ENCODE measurements around the gene ZFAND5.

The ZFAND5 gene, protein sequence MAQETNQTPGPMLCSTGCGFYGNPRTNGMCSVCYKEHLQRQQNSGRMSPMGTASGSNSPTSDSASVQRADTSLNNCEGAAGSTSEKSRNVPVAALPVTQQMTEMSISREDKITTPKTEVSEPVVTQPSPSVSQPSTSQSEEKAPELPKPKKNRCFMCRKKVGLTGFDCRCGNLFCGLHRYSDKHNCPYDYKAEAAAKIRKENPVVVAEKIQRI

GRCh38 chr9:72364679-72365524, at the start of gene ZFAND5:
TSS of gene ZFAND5 (minus strand) at chr9:72365208. CDS start at chr9:72360778, 4,430 bp downstream.
- DNase-seq (ENCODE audit: low read depth in 2 of 2), result peak; percentile 90 to 95

DNA sequence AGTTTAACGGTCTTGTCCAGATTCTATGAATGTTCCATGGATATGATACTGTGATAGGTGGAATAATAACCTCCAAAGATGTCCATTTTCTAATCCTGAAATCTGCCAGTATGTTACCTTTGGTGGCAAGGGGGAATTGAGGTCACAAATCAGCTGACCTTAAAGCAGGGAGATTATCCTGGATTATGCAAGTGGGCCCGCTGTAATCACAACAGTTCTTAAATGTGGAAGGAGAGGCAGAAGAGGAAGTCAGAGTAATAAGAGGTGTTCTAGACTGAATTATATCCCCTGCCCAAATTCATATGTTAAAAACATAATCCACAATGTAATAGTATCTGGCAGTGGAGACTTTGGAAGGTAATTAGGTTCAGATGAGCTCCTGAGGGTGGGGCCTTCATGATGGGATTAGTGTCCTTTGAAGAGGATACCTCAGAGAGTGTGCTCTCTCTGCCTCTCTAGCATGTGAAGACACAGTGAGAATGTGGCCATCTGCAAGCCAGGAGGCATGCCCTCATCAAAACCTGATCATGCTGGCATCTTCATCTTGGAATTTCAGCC, 47.6 kb upstream of the ZFAND5 start:
- DNase-seq (ENCODE audit: low read depth in 2 of 2), result no peak

- DNase-seq (ENCODE audit: low read depth in 2 of 2), result no peak
Measured at GRCh38 chr9:72410214-72410613, 45.2 kb upstream of the ZFAND5 start.

DNA sequence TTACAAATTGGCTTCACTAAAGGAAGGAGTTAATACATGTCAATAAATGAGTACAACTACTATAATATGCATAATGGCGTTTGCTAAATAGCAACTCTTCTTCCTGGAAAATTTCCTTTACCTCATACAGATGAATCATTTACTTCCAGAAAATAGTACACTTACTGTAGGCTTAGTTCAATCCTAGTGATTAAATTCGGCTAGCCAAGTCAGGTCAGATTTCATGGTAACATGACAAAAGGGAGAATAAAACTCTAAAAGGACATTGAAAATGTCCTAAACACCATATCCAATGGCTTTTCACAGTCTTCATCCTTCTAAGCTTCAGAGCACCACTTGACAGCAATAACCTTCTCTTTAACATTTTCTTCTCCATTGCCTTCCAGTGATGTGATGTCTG, 42.1 kb upstream of the ZFAND5 start:
- no peak for DNase-seq (ENCODE audit: low read depth in 2 of 2)

GRCh38 chr9:72402744-72403143, 37.7 kb upstream of the ZFAND5 start:
- no peak for DNase-seq (ENCODE audit: low read depth in 2 of 2)

- no peak for DNase-seq (ENCODE audit: low read depth in 2 of 2)
Measured at GRCh38 chr9:72401396-72401795, 36.4 kb upstream of the ZFAND5 start.

DNA sequence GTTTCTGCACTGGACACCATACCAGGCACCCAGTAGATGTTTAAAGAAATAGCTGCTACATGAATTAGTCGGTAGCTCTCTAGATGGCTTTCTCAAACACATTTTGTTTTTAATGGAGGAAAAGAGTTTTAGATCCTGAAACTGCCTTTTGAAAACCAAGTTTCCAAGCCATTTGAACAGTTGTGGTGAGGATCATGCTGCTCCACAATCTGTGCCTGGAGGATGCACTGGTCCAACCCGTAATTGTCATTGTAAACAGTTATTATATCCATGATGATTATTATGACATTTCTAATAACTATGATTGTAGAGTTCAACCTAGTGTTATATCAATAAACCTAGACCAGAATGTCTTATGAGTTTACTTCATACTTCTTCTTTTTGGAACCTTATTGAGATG, 35.9 kb upstream of the ZFAND5 start:
- no peak for DNase-seq (ENCODE audit: low read depth in 2 of 2)

GRCh38 chr9:72399391-72399790, 34.4 kb upstream of the ZFAND5 start:
- DNase-seq (ENCODE audit: low read depth in 2 of 2), result no peak

- DNase-seq (ENCODE audit: low read depth in 2 of 2), result no peak
Measured at GRCh38 chr9:72396247-72397091, 31.5 kb upstream of the ZFAND5 start.

DNA sequence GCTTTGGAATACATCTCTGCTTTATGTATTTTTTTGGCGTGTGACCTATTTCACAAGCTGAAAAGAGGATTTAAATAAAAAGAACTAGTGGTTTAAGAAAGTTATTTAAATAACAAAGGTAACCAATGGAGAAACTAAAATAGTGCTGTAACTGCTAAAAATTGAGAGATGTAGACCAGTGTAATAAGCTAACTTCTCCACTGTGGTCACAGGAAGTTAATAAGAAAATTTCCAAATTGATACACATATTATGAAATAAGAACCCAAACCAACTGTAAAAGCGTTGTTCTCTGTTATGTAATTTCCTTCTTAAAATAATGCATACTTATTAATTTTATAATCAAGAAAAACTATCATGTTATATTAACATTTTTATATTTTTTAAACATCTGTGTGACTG, 29.1 kb upstream of the ZFAND5 start:
- DNase-seq (ENCODE audit: low read depth in 2 of 2), result no peak

DNA sequence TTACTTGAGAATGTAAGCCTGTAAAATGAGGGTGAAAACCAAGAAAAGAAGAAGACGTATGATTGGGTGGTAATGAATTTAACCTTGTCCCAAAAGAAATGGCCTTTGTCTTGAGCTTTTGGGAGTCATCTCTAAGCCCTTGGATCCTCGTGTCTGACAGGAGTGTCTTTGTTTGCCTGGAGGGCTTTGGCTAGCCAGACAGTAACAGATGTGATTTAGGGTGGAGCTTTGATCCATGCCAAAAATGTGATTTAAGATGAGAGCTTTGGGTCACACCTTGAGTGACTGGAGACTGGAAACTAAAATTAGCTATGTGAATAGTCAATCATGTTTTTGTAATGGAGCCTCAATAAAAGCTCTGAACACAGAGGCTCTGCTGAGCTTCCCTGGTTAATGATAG, 25.9 kb upstream of the ZFAND5 start:
- no peak for DNase-seq (ENCODE audit: low read depth in 2 of 2)

DNA sequence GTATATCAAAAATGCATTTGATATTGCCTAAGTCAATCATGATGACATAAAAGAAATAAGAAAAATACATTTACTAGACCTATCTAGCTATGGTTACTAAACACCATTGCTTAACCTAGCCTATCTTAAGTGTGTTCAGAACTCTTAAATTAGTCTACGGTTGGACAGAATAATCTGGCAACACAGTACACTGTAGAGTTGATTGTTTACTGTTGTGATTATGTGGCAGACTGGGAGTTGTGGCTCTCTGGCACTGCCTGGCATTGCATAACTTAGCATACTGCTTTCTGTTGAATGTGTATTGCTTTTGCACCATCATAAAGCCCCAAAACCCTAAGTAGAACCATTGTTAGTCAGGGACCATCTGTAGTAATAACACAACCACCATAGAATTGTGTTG, 21.2 kb upstream of the ZFAND5 start:
- no peak for DNase-seq (ENCODE audit: low read depth in 2 of 2)

DNA sequence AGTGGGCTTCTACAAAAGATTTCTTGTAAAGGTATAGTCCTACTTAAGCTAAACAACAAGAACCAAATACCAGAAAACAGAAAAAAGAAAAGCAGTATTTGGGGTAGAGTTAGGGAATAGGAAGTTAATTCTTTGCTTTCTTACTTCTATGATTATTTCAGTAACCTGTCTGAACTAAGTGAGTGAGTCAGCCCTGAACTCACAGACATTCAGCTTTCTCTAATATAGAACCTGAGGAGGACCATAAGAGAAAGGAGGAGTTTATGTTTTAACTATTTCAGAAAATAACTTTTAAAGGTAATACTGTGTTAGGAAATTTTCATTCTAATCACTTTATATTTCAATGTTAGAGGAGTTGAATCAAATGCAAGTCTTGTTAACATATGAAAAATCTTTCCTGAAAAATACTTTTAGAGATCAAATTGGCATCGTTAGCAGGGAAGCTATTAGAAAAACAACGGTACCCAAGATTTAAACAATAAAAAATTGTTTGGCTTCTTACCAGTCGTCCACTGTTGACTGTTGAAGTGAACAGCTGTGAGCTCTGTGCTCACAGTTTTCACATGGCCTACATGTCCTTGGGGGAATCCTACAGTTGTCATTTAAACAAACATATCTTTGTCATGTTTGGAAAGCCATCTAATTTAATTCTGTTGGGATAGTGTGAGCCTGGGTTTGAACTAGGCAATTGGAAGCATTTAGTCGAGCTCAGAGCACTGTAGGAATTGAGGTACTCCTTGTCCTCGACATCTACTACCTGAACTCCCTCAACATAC, 19.9 kb upstream of the ZFAND5 start:
- DNase-seq (ENCODE audit: low read depth in 2 of 2), result no peak

- DNase-seq (ENCODE audit: low read depth in 2 of 2), result no peak
Measured at GRCh38 chr9:72383978-72384709, 19.1 kb upstream of the ZFAND5 start.

- DNase-seq (ENCODE audit: low read depth in 2 of 2), result no peak
Measured at GRCh38 chr9:72382405-72382804, 17.4 kb upstream of the ZFAND5 start.

GRCh38 chr9:72377041-72377440, 12.0 kb upstream of the ZFAND5 start:
- DNase-seq (ENCODE audit: low read depth in 2 of 2), result no peak

DNA sequence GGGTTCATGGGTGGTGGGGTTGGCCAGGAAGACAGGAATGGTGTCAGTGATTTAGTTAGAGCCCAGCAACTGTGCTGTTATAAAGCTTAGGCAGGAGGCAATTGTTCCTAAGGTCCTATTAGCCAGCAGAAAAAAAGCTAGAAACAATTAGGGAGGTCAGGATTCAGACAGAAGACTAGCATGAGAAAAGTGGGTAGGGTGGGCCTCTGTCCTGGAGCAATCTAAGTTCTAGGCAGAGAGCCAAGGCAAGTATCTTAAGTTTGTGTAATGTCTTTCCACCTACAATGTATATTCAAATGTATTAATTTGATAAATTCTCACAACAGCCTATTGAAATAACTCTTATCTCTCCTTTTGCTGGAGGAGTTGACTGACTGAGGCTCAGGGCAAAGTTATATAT, 6.1 kb upstream of the ZFAND5 start:
- DNase-seq (ENCODE audit: low read depth in 2 of 2), result no peak

- peak; percentile 38 for DNase-seq (ENCODE audit: low read depth in 2 of 2)
Measured at GRCh38 chr9:72365525-72366256, 683 bp upstream of the ZFAND5 start.

DNA sequence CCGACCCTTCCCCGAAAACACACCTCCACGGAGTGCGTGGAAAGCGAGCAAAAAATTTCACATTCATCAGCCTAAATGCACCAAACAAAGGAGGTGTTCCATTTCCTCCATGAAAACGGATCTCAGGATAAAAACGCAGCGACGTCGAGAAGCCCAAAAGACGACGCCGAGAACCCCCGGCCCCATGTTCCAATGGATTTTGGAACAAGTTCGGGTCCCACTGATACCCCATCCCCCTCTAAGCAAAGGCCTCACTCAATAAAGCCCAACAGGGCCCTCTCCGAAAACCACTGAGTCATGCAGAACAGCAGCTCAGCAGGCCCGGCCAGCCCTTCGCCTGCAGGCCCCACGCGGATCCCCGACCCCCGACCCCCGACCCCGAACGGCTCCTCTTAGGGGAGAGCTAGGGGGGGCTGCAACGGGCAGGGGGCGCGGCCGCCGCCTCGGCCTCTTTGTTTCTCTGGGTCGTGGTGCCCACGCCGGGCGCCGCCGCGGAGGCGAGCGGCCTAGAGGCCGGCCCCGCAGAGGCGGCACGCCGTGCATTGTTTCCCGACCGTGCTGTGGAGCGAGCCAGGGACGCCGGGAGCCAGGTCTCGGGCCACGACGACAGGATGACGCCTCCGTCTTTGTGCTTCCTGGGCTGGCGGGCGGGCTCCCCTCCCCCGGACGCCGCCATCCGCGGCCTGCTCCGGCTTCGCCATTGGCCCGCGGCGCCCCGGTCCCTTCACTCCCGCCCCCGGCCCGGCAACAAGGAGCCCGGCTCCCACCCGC, 915 bp downstream of the ZFAND5 start:
- DNase-seq (ENCODE audit: low read depth in 2 of 2), result peak; percentile 49 to 58

Measured in stimulated activated CD8-positive, alpha-beta memory T cell treated with anti-CD3 and anti-CD28 coated beads, Interleukin-2, amount 100 ng/mL, for 48 hours (primary cell).